Liver (tissue), 9 donors: Measurements from ENCODE around the gene GLT8D2. TPM values are rescaled to one million over a fixed set of nuclear protein-coding genes. Genes with fewer than 3 reads are reported as not detected.

Experiments
- DNase-seq: peaks from one replicate; pipeline ENCODE4 v3.0.0-alpha.2; 2017; ENCODE audit warnings: low spot score
- H3K27ac ChIP-seq, 2 donors: one replicate each; pipeline ENCODE4 v1.7.0; 2013; ENCODE audit warnings: inconsistent platforms in 2 of 2, low read length in 2 of 2, control low read depth in 1 of 2, low read depth in 1 of 2, mild to moderate bottlenecking in 1 of 2
- H3K27me3 ChIP-seq, 4 donors: one replicate each; pipeline versions ENCODE4 v1.6.1 to v1.7.0; 2013; ENCODE audit warnings: low read length in 3 of 4, inconsistent platforms in 1 of 4, mild to moderate bottlenecking in 1 of 4, moderate library complexity in 1 of 4; ENCODE audit not compliant: control insufficient read depth in 4 of 4, insufficient read depth in 4 of 4
- H3K36me3 ChIP-seq, 4 donors: one replicate each; pipeline versions ENCODE4 v1.6.1 to v1.7.0; 2013; ENCODE audit warnings: low read length in 3 of 4, mild to moderate bottlenecking in 3 of 4, low read depth in 1 of 4, moderate library complexity in 1 of 4; ENCODE audit not compliant: control insufficient read depth in 4 of 4, insufficient read depth in 3 of 4
- H3K4me1 ChIP-seq, 4 donors: one replicate each; pipeline versions ENCODE4 v1.6.1 to v1.7.0; 2013; ENCODE audit warnings: low read length in 3 of 4, mild to moderate bottlenecking in 3 of 4, moderate library complexity in 1 of 4; ENCODE audit not compliant: control insufficient read depth in 4 of 4, insufficient read depth in 4 of 4
- H3K4me3 ChIP-seq, 3 donors: one replicate each; pipeline versions ENCODE4 v1.6.1 to v1.7.0; 2013; ENCODE audit warnings: low read length in 3 of 3, control low read depth in 1 of 3, low read depth in 1 of 3, mild to moderate bottlenecking in 1 of 3
- H3K9ac ChIP-seq, 2 donors: one replicate each; pipeline ENCODE4 v1.7.0; 2013; ENCODE audit warnings: low read length in 2 of 2, mild to moderate bottlenecking in 2 of 2, moderate library complexity in 2 of 2, control low read depth in 1 of 2, low read depth in 1 of 2
- H3K9me3 ChIP-seq, 4 donors: one replicate each; pipeline versions ENCODE4 v1.6.1 to v1.7.0; 2013; ENCODE audit warnings: low read length in 3 of 4; ENCODE audit not compliant: control insufficient read depth in 4 of 4
- ATF3 ChIP-seq: IDR thresholded peaks from 2 replicates; pipeline ENCODE4 v1.6.1; 2016; ENCODE audit warnings: antibody characterized with exemption
- CTCF ChIP-seq: fragments of 150-350 bp; IDR thresholded peaks from 2 replicates; pipeline ENCODE4 v1.5.1; 2017; ENCODE audit warnings: improper control_type of control experiment, low read depth, low read length; ENCODE audit not compliant: missing input control
- EGR1 ChIP-seq, 2 donors: IDR thresholded peaks; 2 replicates each; pipeline ENCODE4 v1.6.1; 2016 to 2018; ENCODE audit warnings: antibody characterized with exemption in 2 of 2, low read depth in 2 of 2
- FOXA1 ChIP-seq: IDR thresholded peaks from 2 replicates; pipeline ENCODE4 v1.6.1; 2016; ENCODE audit warnings: antibody characterized with exemption
- FOXA2 ChIP-seq: IDR thresholded peaks from 2 replicates; pipeline ENCODE4 v1.6.1; 2016; ENCODE audit warnings: antibody characterized with exemption
- GABPA ChIP-seq, 2 donors: IDR thresholded peaks in 1 of 2; conservative IDR thresholded peaks in 1 of 2; 2 replicates each; pipeline ENCODE4 v1.6.1; 2016; ENCODE audit warnings: antibody characterized with exemption in 2 of 2, mild to moderate bottlenecking in 1 of 2, moderate library complexity in 1 of 2
- JUND ChIP-seq, 2 donors: IDR thresholded peaks; 2 replicates each; pipeline ENCODE4 v1.6.1; 2016; ENCODE audit warnings: antibody characterized with exemption in 2 of 2
- MAX ChIP-seq: IDR thresholded peaks from 2 replicates; pipeline ENCODE4 v1.6.1; 2016; ENCODE audit warnings: antibody characterized with exemption
- RAD21 ChIP-seq, 2 donors: IDR thresholded peaks; 2 replicates each; pipeline ENCODE4 v1.6.1; 2016; ENCODE audit warnings: antibody characterized with exemption in 2 of 2, mild to moderate bottlenecking in 2 of 2
- REST ChIP-seq: IDR thresholded peaks from 2 replicates; pipeline ENCODE4 v1.6.1; 2016; ENCODE audit warnings: antibody characterized with exemption, mild to moderate bottlenecking
- RXRA ChIP-seq, 2 donors: IDR thresholded peaks; 2 replicates each; pipeline ENCODE4 v1.6.1; 2017 to 2018; ENCODE audit warnings: antibody characterized with exemption in 2 of 2, mild to moderate bottlenecking in 1 of 2
- SP1 ChIP-seq: IDR thresholded peaks from 2 replicates; pipeline ENCODE4 v1.6.1; 2018; ENCODE audit warnings: antibody characterized with exemption, mild to moderate bottlenecking
- TAF1 ChIP-seq: conservative IDR thresholded peaks from 2 replicates; pipeline ENCODE4 v1.6.1; 2016; ENCODE audit warnings: antibody characterized with exemption, mild to moderate bottlenecking
- YY1 ChIP-seq: IDR thresholded peaks from 2 replicates; pipeline ENCODE4 v1.6.1; 2016; ENCODE audit warnings: antibody characterized with exemption, mild to moderate bottlenecking
- ZBTB33 ChIP-seq: IDR thresholded peaks from 2 replicates; pipeline ENCODE4 v1.6.1; 2016; ENCODE audit warnings: antibody characterized with exemption
- WGBS: extraction: QIAGEN DNeasy Blood & Tissue Kit; methylation state at CpG from one replicate; pipeline ENCODE4 v1.1.7; 2013; 5-methylcytosine and 5-hydroxymethylcytosine counted together
- polyA plus RNA-seq, 2 donors: library from polyadenylated mRNA; stranded (reverse) in 1 of 2; unstranded in 1 of 2; fragments of 200-250 nt in 1 of 2; fragments of >200 nt in 1 of 2; fragmentation: Nextera tagmentation in 1 of 2; extraction: Ambion mirVana in 1 of 2; gene quantifications; one replicate each; pipeline versions ENCODE4 v1.2.1 to v1.2.3, GENCODE V29; 2013 to 2015
- total RNA-seq, 2 donors: library from RNA; depleted of rRNA; stranded (reverse); fragments of >200 nt; gene quantifications; one replicate each; pipeline ENCODE4 v1.2.3, GENCODE V29; 2014
- donor health status: healthy.
- donor health status: healthy.
- donor health status: healthy.
- donor health status: healthy.
- donor health status: healthy.

The GLT8D2 gene
- total and polyA plus RNA-seq, 4 donors = 0.79 to 1.4 (median 1.2) TPM

GRCh38 chr12:104048811-104049210 is 1.2 kb downstream of the GLT8D2 start:
- H3K4me3 ChIP-seq = no peak overlapping the region
- no peak overlapping the region for H3K27ac ChIP-seq
- H3K9ac ChIP-seq = no peak overlapping the region
- WGBS = 89% methylated on average over 3 of the region's 3 CpGs
- peaks cover 0 to 7% (median 2%) of the 10 kb centered on the region in 4 donors for H3K27me3 ChIP-seq
- TF ChIP-seq REST = no peak
- TF ChIP-seq FOXA1 = no peak
- no peak for TF ChIP-seq FOXA2
- TF ChIP-seq TAF1 = no peak
- no peak for TF ChIP-seq ATF3
- TF ChIP-seq CTCF = no peak
- TF ChIP-seq ZBTB33 = no peak
- no peak for TF ChIP-seq SP1
- no peak for TF ChIP-seq MAX
- TF ChIP-seq YY1 = no peak
- no peak for TF ChIP-seq GABPA (IDR thresholded peaks at IDR 0.05 in 1 of 2, conservative IDR thresholded peaks at IDR 0.05 in 1 of 2)
- no peaks in the 10 kb centered on the region for H3K36me3 ChIP-seq
- no peak for DNase-seq
- peaks cover 0 to 9% (median 3%) of the 10 kb centered on the region in 4 donors for H3K4me1 ChIP-seq
- H3K9me3 ChIP-seq = no peaks in the 10 kb centered on the region

- no peak overlapping the region for H3K9ac ChIP-seq
- no peak for TF ChIP-seq REST
- no peak for TF ChIP-seq CTCF
- no peak for TF ChIP-seq RAD21 (IDR thresholded peaks at IDR 0.05)
- TF ChIP-seq ATF3 = no peak
- no peak for TF ChIP-seq RXRA (IDR thresholded peaks at IDR 0.05)
- TF ChIP-seq SP1 = no peak
- TF ChIP-seq JUND (IDR thresholded peaks at IDR 0.05) = no peak
- no peak for TF ChIP-seq YY1
- TF ChIP-seq FOXA2 = no peak
- no peak for TF ChIP-seq EGR1 (IDR thresholded peaks at IDR 0.05; ENCODE audit: low read depth in 2 of 2)
Measured at GRCh38 chr12:104048162-104048561, 1.8 kb downstream of the GLT8D2 start.

More at GRCh38 chr12:104048162-104048561, 1.8 kb downstream of the GLT8D2 start:
- 91% methylated on average over 5 of the region's 5 CpGs for WGBS
- Histone ChIP-seq H3K9me3 (no peaks in the 10 kb centered on the region), H3K27ac (no peak overlapping the region), H3K36me3 (no peaks in the 10 kb centered on the region), H3K4me3 (no peak overlapping the region), H3K27me3 (peaks cover 0 to 7% (median 2%) of the 10 kb centered on the region in 4 donors), H3K4me1 (peaks cover 0 to 9% (median 3%) of the 10 kb centered on the region in 4 donors)
- no peak for DNase-seq
